Progenitor cell of endocrine pancreas (in vitro differentiated cells): ENCODE data around the gene LRFN5. TPM values are rescaled to one million over a fixed set of nuclear protein-coding genes. Genes with fewer than 3 reads are reported as not detected.
A peak's percentile ranks its signal among the peaks of the same experiment; 100 is the strongest.
"Not testable (repeated sequence)": the region's sequence is repeated elsewhere in the genome, so short reads cannot be mapped to it uniquely, and the experiment has no call there.

Experiments used
- DNase-seq: peaks from one replicate; pipeline ENCODE4 v3.0.0; 2021; ENCODE audit warnings: low spot score; ENCODE audit not compliant: unreplicated experiment
- H3K27ac Mint-ChIP-seq: 2 replicates; pipeline ENCODE4 v1.8.0; 2021; ENCODE audit warnings: mild to moderate bottlenecking, moderate library complexity, mixed read lengths
- H3K27me3 Mint-ChIP-seq: 2 replicates; pipeline ENCODE4 v1.8.0; 2021; ENCODE audit warnings: mixed read lengths
- H3K36me3 Mint-ChIP-seq: 2 replicates; pipeline ENCODE4 v1.8.0; 2022; ENCODE audit warnings: mixed read lengths; ENCODE audit not compliant: insufficient read depth
- H3K4me1 Mint-ChIP-seq: 2 replicates; pipeline ENCODE4 v1.8.0; 2021; ENCODE audit warnings: low read depth, mixed read lengths
- H3K4me3 Mint-ChIP-seq: 2 replicates; pipeline ENCODE4 v1.8.0; 2021; ENCODE audit warnings: low read depth, mild to moderate bottlenecking, moderate library complexity, mixed read lengths
- H3K9me3 Mint-ChIP-seq: 2 replicates; pipeline ENCODE4 v1.8.0; 2021; ENCODE audit warnings: low read depth, mixed read lengths
- CTCF ChIP-seq: fragments of 200-600 bp; sonication (generic); IDR thresholded peaks from one replicate; pipeline ENCODE4 v1.5.0; 2021; ENCODE audit warnings: antibody characterized with exemption, mild to moderate bottlenecking; ENCODE audit not compliant: unreplicated experiment
- long read RNA-seq: library from polyadenylated mRNA; unstranded; transcript quantifications from one replicate; pipeline ENCODE4 v2.0.0, GENCODE V29; 2020
- total RNA-seq: library from RNA; stranded (reverse); gene quantifications from 2 replicates; pipeline ENCODE4 v1.2.1, GENCODE V29; 2021

LRFN5 gene
- total RNA-seq, result 0.46 and 0.87 TPM in 2 replicates
- long read RNA-seq, result 0 reads

- H3K4me3 Mint-ChIP-seq, result peak within 1 kb of the TSS; percentile 78
- H3K36me3 Mint-ChIP-seq, result no peaks in the 10 kb centered on the region
- H3K27ac Mint-ChIP-seq, result peak within 1 kb of the TSS; percentile 89
- peaks cover 34% of the 10 kb centered on the region for H3K4me1 Mint-ChIP-seq
- peak; percentile 43 for DNase-seq
- no peaks in the 10 kb centered on the region for H3K9me3 Mint-ChIP-seq
- peaks cover 84% of the 10 kb centered on the region for H3K27me3 Mint-ChIP-seq
- no peak for TF ChIP-seq CTCF
Measured at GRCh38 chr14:41606532-41607303, at the start of gene LRFN5. LRFN5 (plus strand) TSS chr14:41606876.

- no peak for DNase-seq
- no peaks in the 10 kb centered on the region for H3K27me3 Mint-ChIP-seq
- no peak overlapping the region for H3K27ac Mint-ChIP-seq
- H3K4me1 Mint-ChIP-seq, result peaks cover 3% of the 10 kb centered on the region
- no peak for TF ChIP-seq CTCF
- H3K4me3 Mint-ChIP-seq, result no peak overlapping the region
- no peaks in the 10 kb centered on the region for H3K36me3 Mint-ChIP-seq
- no peaks in the 10 kb centered on the region for H3K9me3 Mint-ChIP-seq
Measured at GRCh38 chr14:41558490-41558889, 48.2 kb upstream of the LRFN5 start.

- not testable (repeated sequence) for DNase-seq, H3K27me3 Mint-ChIP-seq, H3K9me3 Mint-ChIP-seq, H3K4me3 Mint-ChIP-seq, H3K4me1 Mint-ChIP-seq, H3K27ac Mint-ChIP-seq, H3K36me3 Mint-ChIP-seq
Measured at GRCh38 chr14:41566864-41567263, 39.8 kb upstream of the LRFN5 start.

GRCh38 chr14:41568979-41569378 lies 37.7 kb upstream of the LRFN5 start:
- Mint-ChIP-seq H3K27me3 (no peaks in the 10 kb centered on the region), H3K4me3 (no peak overlapping the region), H3K27ac (no peak overlapping the region), H3K36me3 (no peaks in the 10 kb centered on the region), H3K4me1 (no peaks in the 10 kb centered on the region), H3K9me3 (peaks cover 6% of the 10 kb centered on the region)
- DNase-seq, result no peak
- TF ChIP-seq CTCF, result no peak

- no peak overlapping the region for H3K4me3 Mint-ChIP-seq
- H3K27ac Mint-ChIP-seq, result no peak overlapping the region
Measured at GRCh38 chr14:41570415-41571155, 36.1 kb upstream of the LRFN5 start.

More at GRCh38 chr14:41570415-41571155, 36.1 kb upstream of the LRFN5 start:
- Mint-ChIP-seq H3K27me3 (no peaks in the 10 kb centered on the region), H3K36me3 (no peaks in the 10 kb centered on the region), H3K4me1 (peaks cover 2% of the 10 kb centered on the region), H3K9me3 (peaks cover 6% of the 10 kb centered on the region)
- TF ChIP-seq CTCF, result no peak
- no peak for DNase-seq
